Stimulated activated CD4-positive, alpha-beta T cell treated with anti-CD3 and anti-CD28 coated beads, Interleukin-1b, Interleukin-23, amount 100 ng/mL, for 1 hour (primary cell): ENCODE measurements around the gene ADAMTS16.

Source experiments
- DNase-seq, 2 donors: peaks; one replicate each; pipeline ENCODE4 v3.0.0-alpha.2; 2020; ENCODE audit warnings: low read depth in 2 of 2

ADAMTS16 gene

DNA sequence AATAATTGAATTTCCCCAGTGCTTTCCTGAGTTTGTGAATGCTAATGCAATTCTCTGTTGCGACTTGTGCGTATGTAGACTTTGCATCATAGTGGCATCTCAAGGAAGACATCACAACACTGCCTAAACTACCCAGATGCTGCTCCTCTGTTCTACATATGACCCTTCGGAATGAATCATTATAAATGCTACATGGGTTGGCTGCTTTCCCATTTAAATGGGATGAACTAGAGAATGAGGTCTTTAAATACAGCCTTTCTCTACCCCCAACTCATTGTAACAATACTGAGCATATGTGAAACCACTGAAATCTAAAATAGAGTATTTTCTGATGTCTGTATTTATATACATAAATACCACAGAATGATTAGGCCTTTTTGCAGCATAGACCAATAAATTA is 145.8 kb downstream of the ADAMTS16 start:
- no peak for DNase-seq

DNA sequence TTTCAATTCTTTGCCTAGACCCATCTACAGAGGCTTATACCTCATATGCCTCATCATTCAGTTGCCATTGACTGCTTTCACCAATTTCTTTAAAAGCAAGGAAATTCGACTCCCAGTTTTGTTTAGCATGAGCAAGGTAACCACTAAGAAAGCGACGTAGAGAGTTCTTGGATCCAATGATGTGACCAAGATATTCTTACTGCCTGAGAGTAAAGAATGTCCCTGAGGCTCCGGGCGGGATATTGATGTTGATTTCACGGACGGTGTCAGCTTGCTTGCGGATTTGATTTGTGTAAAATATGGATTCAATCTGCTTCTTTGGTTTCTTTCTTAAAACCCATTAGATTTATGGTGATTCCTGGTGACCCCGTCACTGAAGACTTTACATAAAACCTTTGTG is 147.3 kb downstream of the ADAMTS16 start:
- no peak for DNase-seq

GRCh38 chr5:5288201-5288600 is 148.1 kb downstream of the ADAMTS16 start:
- DNase-seq: no peak

GRCh38 chr5:5289537-5289936 is 149.4 kb downstream of the ADAMTS16 start:
- DNase-seq: no peak

- no peak for DNase-seq
Measured at GRCh38 chr5:5290674-5291334, 150.7 kb downstream of the ADAMTS16 start.

GRCh38 chr5:5291357-5291756 is 151.2 kb downstream of the ADAMTS16 start:
- no peak for DNase-seq

- no peak for DNase-seq
Measured at GRCh38 chr5:5293029-5293428, 152.9 kb downstream of the ADAMTS16 start.

DNA sequence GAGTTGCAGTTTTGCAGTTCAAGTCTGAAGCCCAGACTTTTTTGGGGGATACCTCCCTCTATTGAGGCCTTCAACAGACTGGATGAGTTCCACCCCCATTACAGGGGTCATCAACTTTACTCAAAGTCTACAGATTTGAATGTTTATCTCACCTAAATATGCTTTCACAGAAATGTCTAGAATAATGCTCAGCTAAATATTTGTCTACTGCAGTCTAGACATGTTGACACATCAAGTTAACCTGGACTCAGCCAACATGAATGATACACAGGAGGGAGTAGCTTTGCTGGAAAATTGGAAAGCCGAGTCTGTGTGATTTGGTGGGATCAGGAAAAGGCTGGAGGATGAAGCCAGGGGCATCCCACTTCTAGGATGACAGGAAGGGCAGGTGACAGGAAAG is 154.3 kb downstream of the ADAMTS16 start:
- DNase-seq: no peak

DNA sequence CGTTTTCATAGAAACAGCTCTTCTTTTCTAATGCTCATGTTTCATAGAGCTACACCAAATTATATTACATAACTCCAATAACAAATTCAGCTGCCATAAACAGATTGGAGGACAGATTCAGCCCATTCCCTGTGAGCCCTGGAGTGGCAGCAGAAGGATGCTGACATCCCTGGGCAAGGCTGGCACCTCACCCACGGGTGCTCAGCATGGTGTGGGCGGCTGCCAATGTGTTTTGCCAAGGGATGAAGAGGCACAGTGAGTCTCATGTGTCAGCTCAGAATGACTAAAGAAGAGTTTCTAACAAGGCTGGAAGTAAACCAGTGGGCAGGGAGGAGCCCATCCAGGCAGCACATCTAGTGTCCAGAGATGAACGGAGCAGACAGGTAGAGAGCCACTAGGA is 155.2 kb downstream of the ADAMTS16 start:
- no peak for DNase-seq

- no peak for DNase-seq
Measured at GRCh38 chr5:5296051-5296450, 155.9 kb downstream of the ADAMTS16 start.

- no peak for DNase-seq
Measured at GRCh38 chr5:5297432-5298067, 157.4 kb downstream of the ADAMTS16 start.

DNA sequence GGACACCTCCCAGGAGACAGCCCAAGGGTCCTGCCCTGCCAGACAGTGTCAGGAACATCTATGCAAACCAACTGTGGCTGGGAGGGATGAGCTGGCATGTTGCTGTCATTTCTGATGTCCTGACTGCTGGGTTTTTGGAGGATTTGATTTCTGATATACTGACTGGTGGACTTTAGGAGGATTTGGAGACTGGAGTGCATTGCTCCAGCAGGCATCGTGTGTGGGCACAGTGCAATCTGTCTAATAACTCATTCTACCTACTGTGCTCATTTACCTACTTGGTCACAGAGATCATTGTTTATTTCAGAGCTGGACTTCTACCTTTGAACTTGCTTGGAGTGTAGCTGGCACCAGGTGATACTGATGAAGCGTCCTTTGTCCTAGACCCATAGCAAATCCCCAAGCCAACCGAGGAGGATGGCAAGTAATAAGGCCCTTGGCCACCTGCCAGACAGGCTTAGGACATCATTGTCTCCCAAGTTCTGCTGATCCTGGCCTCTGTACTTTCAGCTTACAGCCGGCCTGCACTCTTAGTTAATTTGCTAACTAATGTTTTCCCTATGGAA is 158.0 kb downstream of the ADAMTS16 start:
- DNase-seq: no peak

GRCh38 chr5:5298841-5299541 is 158.9 kb downstream of the ADAMTS16 start:
- no peak for DNase-seq

- no peak for DNase-seq
Measured at GRCh38 chr5:5301176-5301575, 161.0 kb downstream of the ADAMTS16 start.

- no peak for DNase-seq
Measured at GRCh38 chr5:5302201-5302600, 162.1 kb downstream of the ADAMTS16 start.

DNA sequence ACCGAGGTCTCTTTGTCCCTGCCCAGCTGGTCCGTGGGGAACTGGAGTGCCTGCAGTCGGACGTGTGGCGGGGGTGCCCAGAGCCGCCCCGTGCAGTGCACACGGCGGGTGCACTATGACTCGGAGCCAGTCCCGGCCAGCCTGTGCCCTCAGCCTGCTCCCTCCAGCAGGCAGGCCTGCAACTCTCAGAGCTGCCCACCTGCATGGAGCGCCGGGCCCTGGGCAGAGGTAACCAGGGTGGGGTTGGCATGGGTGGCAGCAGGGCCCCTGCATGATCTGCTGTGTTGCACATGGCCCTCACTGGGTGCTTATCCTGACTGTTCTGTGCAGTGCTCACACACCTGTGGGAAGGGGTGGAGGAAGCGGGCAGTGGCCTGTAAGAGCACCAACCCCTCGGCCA is 163.1 kb downstream of the ADAMTS16 start:
- no peak for DNase-seq

DNA sequence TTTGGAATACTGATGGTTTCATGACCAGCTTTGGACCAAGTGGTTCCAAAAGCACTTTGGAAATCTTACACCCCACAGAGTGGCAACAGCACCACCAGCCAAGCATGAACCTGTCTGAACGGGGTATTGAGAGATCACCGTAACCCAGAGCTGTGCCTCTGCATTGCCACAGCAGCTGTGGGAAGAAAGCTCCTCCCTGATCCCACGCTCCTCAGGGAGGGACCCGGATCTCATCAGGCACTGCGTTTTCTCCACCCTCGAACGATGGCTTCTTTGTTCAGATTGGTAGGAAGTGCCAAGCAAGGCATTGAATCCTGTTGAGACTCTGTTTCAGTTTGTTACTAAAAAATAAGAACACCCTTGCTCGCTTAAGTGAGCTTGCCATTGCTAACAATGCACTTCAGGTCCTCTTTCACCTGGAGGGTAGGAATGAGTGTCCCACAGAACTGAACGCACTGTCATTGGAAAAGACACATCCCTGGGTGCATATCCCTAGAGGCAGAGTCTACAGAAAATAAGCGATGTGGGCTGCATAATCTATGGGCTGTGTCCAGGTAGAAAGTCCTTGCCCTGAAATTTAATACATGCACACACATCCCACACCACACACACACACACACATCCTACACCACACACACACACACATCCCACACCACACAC is 164.4 kb downstream of the ADAMTS16 start:
- DNase-seq: no peak

DNA sequence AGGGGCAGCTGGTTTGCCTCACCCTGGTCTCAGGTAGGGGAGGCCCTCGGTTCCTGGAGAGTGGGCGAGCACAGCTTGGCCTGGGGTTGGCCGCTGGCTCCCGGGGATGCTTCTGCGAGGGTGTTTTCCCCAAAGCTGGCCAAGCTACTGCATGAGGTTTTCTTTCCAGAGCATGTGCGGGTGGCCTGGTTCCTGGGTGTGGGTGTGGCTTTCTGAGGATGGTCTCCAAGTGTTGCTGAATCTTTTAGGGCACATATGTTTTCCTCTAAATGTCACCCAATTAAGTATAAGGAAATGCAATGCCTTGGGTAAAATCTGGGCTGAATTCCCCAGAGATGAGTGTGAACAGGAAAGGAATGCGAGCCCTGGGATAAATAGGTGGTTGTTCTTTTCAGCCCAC is 166.6 kb downstream of the ADAMTS16 start:
- no peak for DNase-seq

GRCh38 chr5:5308319-5308718 is 168.2 kb downstream of the ADAMTS16 start:
- no peak for DNase-seq

- no peak for DNase-seq
Measured at GRCh38 chr5:5309645-5310044, 169.5 kb downstream of the ADAMTS16 start.

DNA sequence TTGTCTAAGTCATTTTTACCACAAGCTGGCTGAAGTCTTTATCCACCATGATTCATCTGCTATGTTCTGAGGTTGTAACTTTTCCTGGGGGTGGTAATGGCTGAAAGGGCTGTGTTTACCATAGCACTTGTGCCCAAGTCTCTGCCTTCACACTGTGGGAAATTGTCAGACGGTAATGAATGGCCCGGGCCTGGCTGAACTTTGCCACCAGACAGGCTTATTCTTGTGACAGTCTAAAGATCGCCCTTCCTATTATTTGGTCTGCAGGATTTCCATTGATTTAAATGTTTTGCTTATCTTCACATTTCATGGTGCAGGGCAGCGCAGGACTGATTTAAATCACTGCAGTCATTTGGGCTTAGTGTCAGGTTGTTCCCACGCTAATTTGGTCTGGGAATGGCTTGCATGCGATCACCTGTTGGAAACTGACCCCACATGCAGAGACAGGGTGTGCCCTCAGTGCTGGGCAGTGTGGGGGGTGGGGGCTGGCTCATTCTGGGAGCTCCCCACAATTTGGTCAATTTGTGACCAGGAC is 173.0 kb downstream of the ADAMTS16 start:
- DNase-seq: no peak

- no peak for DNase-seq
Measured at GRCh38 chr5:5314166-5314565, 174.0 kb downstream of the ADAMTS16 start.
